ENCODE measurements around the gene CNN1. TPM values are rescaled to one million over a fixed set of nuclear protein-coding genes. Genes with fewer than 3 reads are reported as not detected.

CNN1 gene
- total and polyA plus RNA-seq, 9 of the 15 experiments (the other 6 are each of a cell fraction or from before 2014, with no cell fraction given), result 0.23 to 10.6 (median 5.2) TPM

DNA sequence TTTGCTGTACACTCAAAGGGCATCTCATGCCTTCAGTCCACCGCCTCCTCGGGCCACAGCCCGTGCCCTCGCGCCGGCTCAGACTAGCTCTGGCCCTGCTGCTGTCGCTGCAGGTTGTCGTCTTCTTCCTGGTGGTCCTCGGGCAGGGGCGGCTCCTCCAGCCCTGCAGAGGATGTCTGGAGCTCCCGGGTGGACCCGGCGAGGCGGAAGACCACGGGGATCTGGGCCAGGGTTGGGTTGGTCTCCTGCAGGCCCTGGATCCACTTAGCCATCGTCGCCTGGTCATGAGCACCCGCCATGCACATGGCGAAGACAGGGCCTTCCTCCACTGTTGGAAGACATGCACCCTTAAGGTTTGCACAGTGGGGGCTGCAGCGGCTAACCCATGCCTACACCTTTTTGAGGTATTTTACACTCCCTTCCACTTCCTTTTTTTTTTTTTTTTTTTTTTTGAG is 32.5 kb upstream of the CNN1 start (continued):
- TF ChIP-seq ZNF436 (CRISPR knock-in tag; IDR thresholded peaks at IDR 0.05) (no peak), SPI1 (IDR thresholded peaks at IDR 0.05; ENCODE audit: borderline replicate concordance, low read depth, low read length) (peak; percentile 81; the same call in 1 of the 2 replicates), ZNF507 (tag; conservative IDR thresholded peaks at IDR 0.05) (no peak), POLR2A (conservative IDR thresholded peaks at IDR 0.05) (peak; percentile 11; the same call in 1 of the 2 replicates), HMG20B (CRISPR knock-in tag; IDR thresholded peaks at IDR 0.05) (no peak), ZFP91 (CRISPR knock-in tag; IDR thresholded peaks at IDR 0.05) (0 out of 2 replicates have a peak, but pooled peaks have one; percentile 46), NUFIP1 (IDR thresholded peaks at IDR 0.05; ENCODE audit: partially characterized antibody) (no peak), TAF9B (IDR thresholded peaks at IDR 0.05; ENCODE audit: partially characterized antibody) (no peak), HDGF (IDR thresholded peaks at IDR 0.05) (peak; percentile 85), SREBF2 (CRISPR knock-in tag; IDR thresholded peaks at IDR 0.05) (peak; percentile 74; the same call in 1 of the 2 replicates), ERF (CRISPR knock-in tag; IDR thresholded peaks at IDR 0.05) (peak; percentile 45; the same call in 1 of the 2 replicates), RBFOX2 (IDR thresholded peaks at IDR 0.05; ENCODE audit: low read depth, low read length) (peak; percentile 49), NR2C2 (CRISPR knock-in tag; IDR thresholded peaks at IDR 0.05) (0 out of 2 replicates have a peak, but pooled peaks have one; percentile 52), NR2C2 (tag; IDR thresholded peaks at IDR 0.05) (no peak), OTX1 (CRISPR knock-in tag; IDR thresholded peaks at IDR 0.05) (0 out of 2 replicates have a peak, but pooled peaks have one; percentile 16), SMARCA4 (IDR thresholded peaks at IDR 0.05) (no peak), BRD4 (IDR thresholded peaks at IDR 0.05) (no peak), ARID2 (IDR thresholded peaks at IDR 0.05) (no peak), ZNF592 (IDR thresholded peaks at IDR 0.05) (peak; percentile 63; the same call in 1 of the 2 replicates), ZFPM2 (CRISPR knock-in tag; IDR thresholded peaks at IDR 0.05) (peak; percentile 76; the same call in 1 of the 2 replicates)
- TF ChIP-seq, protein P1, sequence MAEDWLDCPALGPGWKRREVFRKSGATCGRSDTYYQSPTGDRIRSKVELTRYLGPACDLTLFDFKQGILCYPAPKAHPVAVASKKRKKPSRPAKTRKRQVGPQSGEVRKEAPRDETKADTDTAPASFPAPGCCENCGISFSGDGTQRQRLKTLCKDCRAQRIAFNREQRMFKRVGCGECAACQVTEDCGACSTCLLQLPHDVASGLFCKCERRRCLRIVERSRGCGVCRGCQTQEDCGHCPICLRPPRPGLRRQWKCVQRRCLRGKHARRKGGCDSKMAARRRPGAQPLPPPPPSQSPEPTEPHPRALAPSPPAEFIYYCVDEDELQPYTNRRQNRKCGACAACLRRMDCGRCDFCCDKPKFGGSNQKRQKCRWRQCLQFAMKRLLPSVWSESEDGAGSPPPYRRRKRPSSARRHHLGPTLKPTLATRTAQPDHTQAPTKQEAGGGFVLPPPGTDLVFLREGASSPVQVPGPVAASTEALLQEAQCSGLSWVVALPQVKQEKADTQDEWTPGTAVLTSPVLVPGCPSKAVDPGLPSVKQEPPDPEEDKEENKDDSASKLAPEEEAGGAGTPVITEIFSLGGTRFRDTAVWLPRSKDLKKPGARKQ (CRISPR knock-in tag; IDR thresholded peaks at IDR 0.05), result 0 out of 2 replicates have a peak, but pooled peaks have one; percentile 57
- TF ChIP-seq, protein P2, sequence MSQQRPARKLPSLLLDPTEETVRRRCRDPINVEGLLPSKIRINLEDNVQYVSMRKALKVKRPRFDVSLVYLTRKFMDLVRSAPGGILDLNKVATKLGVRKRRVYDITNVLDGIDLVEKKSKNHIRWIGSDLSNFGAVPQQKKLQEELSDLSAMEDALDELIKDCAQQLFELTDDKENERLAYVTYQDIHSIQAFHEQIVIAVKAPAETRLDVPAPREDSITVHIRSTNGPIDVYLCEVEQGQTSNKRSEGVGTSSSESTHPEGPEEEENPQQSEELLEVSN (IDR thresholded peaks at IDR 0.05; ENCODE audit: borderline replicate concordance in 1 of 2, extremely low read depth in 1 of 2, insufficient read depth in 1 of 2, insufficient read length in 1 of 2, low read depth in 1 of 2, low read length in 1 of 2, poor library complexity in 1 of 2, severe bottlenecking in 1 of 2), result peak; percentile 55 to 59
